Spleen (tissue), 11 donors: ENCODE measurements around the gene ZNF514. TPM values are rescaled to one million over a fixed set of nuclear protein-coding genes. Genes with fewer than 3 reads are reported as not detected.
A peak's percentile ranks its signal among the peaks of the same experiment; 100 is the strongest.

Experiments used
- DNase-seq: peaks from one replicate; pipeline ENCODE4 v3.0.0-alpha.2; 2020
- H3K27ac ChIP-seq, 8 donors: fragments of 200-600 bp; sonication (generic) in 7 of 8; 1 replicate in 4 of 8; 2 replicates in 4 of 8; pipeline versions ENCODE4 v1.5.0 to v1.8.0; 2016 to 2021; ENCODE audit warnings: inconsistent platforms in 4 of 8, mild to moderate bottlenecking in 4 of 8, moderate library complexity in 1 of 8
- H3K27me3 ChIP-seq, 7 donors: fragments of 200-600 bp; sonication (generic) in 6 of 7; replicated peaks in 1 of 7; 1 replicate in 4 of 7; 2 replicates in 3 of 7; pipeline versions ENCODE4 v1.5.0 to v1.8.0; 2016 to 2021; ENCODE audit warnings: inconsistent platforms in 3 of 7, mild to moderate bottlenecking in 1 of 7
- H3K36me3 ChIP-seq, 6 donors: fragments of 200-600 bp; sonication (generic) in 5 of 6; 1 replicate in 4 of 6; 2 replicates in 2 of 6; pipeline versions ENCODE4 v1.5.0 to v1.8.0; 2016 to 2021; ENCODE audit warnings: inconsistent platforms in 2 of 6
- H3K4me1 ChIP-seq, 6 donors: fragments of 200-600 bp; sonication (generic) in 5 of 6; 1 replicate in 3 of 6; 2 replicates in 3 of 6; pipeline versions ENCODE4 v1.5.0 to v1.8.0; 2016 to 2021; ENCODE audit warnings: inconsistent platforms in 3 of 6
- H3K4me3 ChIP-seq, 8 donors: fragments of 200-600 bp; sonication (generic) in 7 of 8; 1 replicate in 4 of 8; 2 replicates in 4 of 8; pipeline versions ENCODE4 v1.5.0 to v1.8.0; 2016 to 2021; ENCODE audit warnings: inconsistent platforms in 4 of 8, mild to moderate bottlenecking in 4 of 8, moderate library complexity in 2 of 8
- H3K9me3 ChIP-seq, 8 donors: fragments of 200-600 bp; sonication (generic) in 7 of 8; 1 replicate in 4 of 8; 2 replicates in 4 of 8; pipeline versions ENCODE4 v1.5.0 to v1.8.0; 2016 to 2021; ENCODE audit warnings: inconsistent platforms in 4 of 8
- CTCF ChIP-seq, 11 experiments: fragments of 200-600 bp in 7 of 11; fragments of 450-650 bp in 4 of 11; sonication (generic) in 4 of 11; IDR thresholded peaks in 8 of 11; conservative IDR thresholded peaks in 3 of 11; 1 replicate in 7 of 11; 2 replicates in 4 of 11; pipeline versions ENCODE4 v1.4.0 to v1.8.0; 2016 to 2021; ENCODE audit warnings: antibody characterized with exemption in 11 of 11, inconsistent platforms in 4 of 11, mild to moderate bottlenecking in 1 of 11
- POLR2A ChIP-seq, 3 donors: fragments of 450-650 bp; IDR thresholded peaks; one replicate each; pipeline ENCODE4 v1.5.1; 2017; ENCODE audit warnings: antibody characterized with exemption in 3 of 3, mild to moderate bottlenecking in 1 of 3
- POLR2AphosphoS5 ChIP-seq, 3 donors: sonication (generic); formaldehyde crosslinking; IDR thresholded peaks; one replicate each; pipeline ENCODE4 v1.5.1; 2017; ENCODE audit warnings: antibody characterized with exemption in 3 of 3
- WGBS, 5 donors: extraction: QIAGEN DNeasy Blood & Tissue Kit in 3 of 5; methylation state at CpG; one replicate each; pipeline versions ENCODE4 v1.1.5 to v1.1.7; 2013 to 2018; 5-methylcytosine and 5-hydroxymethylcytosine counted together
- intact Hi-C: fragments of 100-400 bp; cut with DNase I; formaldehyde crosslinking; loops from one replicate; pipeline ENCODE4 v1.15.0; 2023; ENCODE audit warnings: low total_unique reads
- polyA plus RNA-seq, 3 donors: library from polyadenylated mRNA; stranded (reverse); fragments of 200-250 nt; gene quantifications; one replicate each; pipeline ENCODE4 v1.2.1, GENCODE V29; 2013
- total RNA-seq, 7 donors: library from RNA; depleted of rRNA in 3 of 7; stranded (reverse); fragments of >200 nt in 3 of 7; fragmentation: NEBNext Ultra II Directional in 4 of 7; extraction: Animal tissue kit (Norgen Biotek cat#: 25700) in 4 of 7; gene quantifications; one replicate each; pipeline versions ENCODE4 v1.1.0 to v1.2.1, GENCODE V29; 2016 to 2021
- donor health status: healthy with polysubstance abuse.
- donor health status: DM: no; HTN: no; CAD: no; lungs with moderate emphysema.
- donor health status: DM: no; HTN: no; CAD: no.
- donor health status: Bipolar disorder and iron deficiency.
- donor health status: healthy.
- donor health status: DM: no; HTN: no; CAD: no.
- donor health status: DM: yes; HTN: yes; CAD: no.

Gene ZNF514
- total and polyA plus RNA-seq, 10 donors: 8.3 to 23.1 (median 16.6) TPM

GRCh38 chr2:95165371-95166064, 5.9 kb upstream of the ZNF514 start, which contains the start of gene ZNF2:
TSS of gene ZNF2 (plus strand) at chr2:95165809. CDS start at chr2:95176227, 10,418 bp downstream.
- intact Hi-C loops: loop anchor here (5.0 kb wide), 1 partner anchor 43 kb away; the partner anchor contains the start of gene MRPS5
- Histone ChIP-seq H3K36me3 (no peaks in the 10 kb centered on the region), H3K9me3 (no peaks in the 10 kb centered on the region), H3K4me3 (peak within 1 kb of the TSS; percentile 68 to 92 (median 83)), H3K27me3 (no peaks in the 10 kb centered on the region), H3K4me1 (peaks cover 14 to 31% (median 24%) of the 10 kb centered on the region in 6 donors), H3K27ac (peak within 1 kb of the TSS; percentile 86 to 95 (median 92))
- DNase-seq: peak; percentile 98
- peak in 1 of 3 donors; percentile 22 for TF ChIP-seq POLR2A (IDR thresholded peaks at IDR 0.05)
- peak; percentile 93 to 95 (median 94) for TF ChIP-seq POLR2AphosphoS5 (IDR thresholded peaks at IDR 0.05)
- peak in 3 of 11 experiments; percentile 8 to 21 (median 16) for TF ChIP-seq CTCF (IDR thresholded peaks at IDR 0.05 in 8 of 11, conservative IDR thresholded peaks at IDR 0.05 in 3 of 11)
- 0% methylated on average over 23 to 56 of the region's 56 CpGs for WGBS, 5 donors

DNA sequence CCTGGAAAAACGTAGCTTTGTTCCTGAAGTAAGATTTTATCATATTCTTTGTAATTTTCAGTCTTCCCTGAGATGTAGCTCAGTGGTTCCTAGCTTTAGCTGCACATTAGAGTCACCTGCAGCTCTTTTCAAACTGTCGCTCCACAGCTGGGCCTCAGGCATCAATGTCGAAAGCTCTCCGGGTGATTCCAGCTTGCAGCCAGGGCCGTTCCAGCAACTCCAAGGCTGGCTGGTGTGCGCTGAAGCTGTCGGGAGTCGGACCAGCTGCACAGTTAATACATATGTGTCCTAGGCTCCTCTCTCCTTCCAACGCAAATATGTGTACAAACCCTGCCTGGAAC, 5.4 kb upstream of the ZNF514 start:
- no peaks in the 10 kb centered on the region for H3K27me3 ChIP-seq
- peaks cover 14 to 37% (median 29%) of the 10 kb centered on the region in 6 donors for H3K4me1 ChIP-seq
- no peaks in the 10 kb centered on the region for H3K36me3 ChIP-seq
- TF ChIP-seq CTCF (IDR thresholded peaks at IDR 0.05 in 8 of 11, conservative IDR thresholded peaks at IDR 0.05 in 3 of 11) (no peak), POLR2AphosphoS5 (IDR thresholded peaks at IDR 0.05) (no peak), POLR2A (IDR thresholded peaks at IDR 0.05) (no peak)
- no peak for DNase-seq
- H3K4me3 ChIP-seq: peak overlapping the region; percentile 68 to 92 (median 83)
- no peaks in the 10 kb centered on the region for H3K9me3 ChIP-seq
- peak overlapping the region; percentile 86 to 95 (median 92) for H3K27ac ChIP-seq
- intact Hi-C loops: loop anchor here (5.0 kb wide), 1 partner anchor 43 kb away; the partner anchor contains the start of gene MRPS5
- 0 to 3% (median 2%) methylated on average over 9 of the region's 9 CpGs for WGBS, 5 donors

DNA sequence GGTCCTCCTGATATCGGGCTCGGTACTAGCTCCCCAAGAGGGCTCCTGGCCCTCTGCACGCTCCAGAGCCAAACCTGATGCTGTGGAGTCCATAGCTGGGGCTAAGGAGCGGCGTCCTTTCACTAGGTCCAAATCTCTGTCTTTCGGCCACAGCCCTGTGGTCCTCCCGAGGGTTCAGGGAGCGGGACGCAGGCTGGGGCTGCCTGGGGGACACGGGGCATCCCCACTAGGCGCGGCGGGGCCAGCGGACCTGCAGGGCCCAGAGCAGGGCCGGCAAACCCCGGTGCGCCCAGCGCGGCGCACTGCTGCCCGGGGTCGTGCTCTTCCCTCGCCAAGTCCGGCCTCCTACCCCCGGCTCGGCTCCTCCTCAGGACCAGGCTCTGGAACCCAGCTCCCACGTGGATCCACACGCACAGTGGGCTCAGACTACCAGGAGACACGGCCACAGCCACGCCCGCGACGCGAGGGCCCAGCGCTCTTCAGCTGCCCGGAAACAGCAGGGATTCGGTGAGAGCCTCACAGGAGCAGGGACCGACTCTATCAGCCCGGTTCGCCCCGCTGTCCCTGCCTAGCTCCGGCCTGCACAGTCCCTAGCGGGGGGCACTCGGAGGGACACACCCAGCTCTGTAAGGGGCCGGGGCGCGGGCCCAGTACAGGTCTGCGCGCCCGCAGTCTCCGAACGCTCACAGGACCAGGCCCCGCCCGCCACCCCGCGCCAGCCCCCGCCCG, 593 bp downstream of the ZNF514 start:
- peaks cover 0 to 31% (median 21%) of the 10 kb centered on the region in 8 donors for H3K9me3 ChIP-seq
- TF ChIP-seq POLR2A (IDR thresholded peaks at IDR 0.05) (no peak), CTCF (IDR thresholded peaks at IDR 0.05 in 8 of 11, conservative IDR thresholded peaks at IDR 0.05 in 3 of 11) (no peak), POLR2AphosphoS5 (IDR thresholded peaks at IDR 0.05) (no peak)
- H3K27ac ChIP-seq: peak overlapping the region; percentile 14 to 87 (median 74)
- peak overlapping the region; percentile 50 to 91 (median 64) for H3K4me3 ChIP-seq
- no peaks in the 10 kb centered on the region for H3K27me3 ChIP-seq
- DNase-seq: peak; percentile 88
- intact Hi-C loops: no loop called here
- peaks cover 9 to 32% (median 22%) of the 10 kb centered on the region in 6 donors for H3K4me1 ChIP-seq
- WGBS, 5 donors: 3 to 14% (median 5%) methylated on average over 6 to 58 of the region's 58 CpGs
- peaks cover 2 to 32% (median 23%) of the 10 kb centered on the region in 6 donors for H3K36me3 ChIP-seq
